MG63 (cell line): ENCODE data around the gene EEF2. TPM values are rescaled to one million over a fixed set of nuclear protein-coding genes. Genes with fewer than 3 reads are reported as not detected.
A peak's percentile ranks its signal among the peaks of the same experiment; 100 is the strongest.

Source experiments
- DNase-seq: peaks from one replicate; pipeline ENCODE4 v3.0.0-alpha.2; 2020
- H3K27me3 ChIP-seq: fragments of 250-450 bp; sonication (Bioruptor Pico); 2 replicates; pipeline ENCODE4 v1.5.1; 2020; ENCODE audit warnings: mild to moderate bottlenecking, moderate library complexity
- H3K36me3 ChIP-seq: fragments of 250-450 bp; sonication (Bioruptor Pico); 2 replicates; pipeline ENCODE4 v1.5.1; 2020; ENCODE audit warnings: mild to moderate bottlenecking, moderate library complexity
- H3K4me3 ChIP-seq: fragments of 250-450 bp; sonication (Bioruptor Pico); 2 replicates; pipeline ENCODE4 v1.5.1; 2020; ENCODE audit warnings: mild to moderate bottlenecking, moderate library complexity
- H3K9me3 ChIP-seq: fragments of 250-450 bp; sonication (Bioruptor Pico); 2 replicates; pipeline ENCODE4 v1.5.1; 2020; ENCODE audit warnings: mild to moderate bottlenecking, moderate library complexity
- total RNA-seq: library from RNA; depleted of rRNA; stranded (reverse); fragments of >200 nt; shearing (Covaris generic); gene quantifications from 2 replicates; pipeline ENCODE4 v1.2.3, GENCODE V29; 2014; ENCODE audit warnings: low replicate concordance; rRNA removed

EEF2 gene
- total RNA-seq: 1,092 and 1,573 TPM in 2 replicates

GRCh38 chr19:3984908-3985642, at the start of gene EEF2:
Gene EEF2 (minus strand): TSS chr19:3985463. CDS start chr19:3985380, 83 bp downstream.
- no peaks in the 10 kb centered on the region for H3K27me3 ChIP-seq
- peaks cover 50% of the 10 kb centered on the region for H3K36me3 ChIP-seq
- peak; percentile 63 for DNase-seq

DNA sequence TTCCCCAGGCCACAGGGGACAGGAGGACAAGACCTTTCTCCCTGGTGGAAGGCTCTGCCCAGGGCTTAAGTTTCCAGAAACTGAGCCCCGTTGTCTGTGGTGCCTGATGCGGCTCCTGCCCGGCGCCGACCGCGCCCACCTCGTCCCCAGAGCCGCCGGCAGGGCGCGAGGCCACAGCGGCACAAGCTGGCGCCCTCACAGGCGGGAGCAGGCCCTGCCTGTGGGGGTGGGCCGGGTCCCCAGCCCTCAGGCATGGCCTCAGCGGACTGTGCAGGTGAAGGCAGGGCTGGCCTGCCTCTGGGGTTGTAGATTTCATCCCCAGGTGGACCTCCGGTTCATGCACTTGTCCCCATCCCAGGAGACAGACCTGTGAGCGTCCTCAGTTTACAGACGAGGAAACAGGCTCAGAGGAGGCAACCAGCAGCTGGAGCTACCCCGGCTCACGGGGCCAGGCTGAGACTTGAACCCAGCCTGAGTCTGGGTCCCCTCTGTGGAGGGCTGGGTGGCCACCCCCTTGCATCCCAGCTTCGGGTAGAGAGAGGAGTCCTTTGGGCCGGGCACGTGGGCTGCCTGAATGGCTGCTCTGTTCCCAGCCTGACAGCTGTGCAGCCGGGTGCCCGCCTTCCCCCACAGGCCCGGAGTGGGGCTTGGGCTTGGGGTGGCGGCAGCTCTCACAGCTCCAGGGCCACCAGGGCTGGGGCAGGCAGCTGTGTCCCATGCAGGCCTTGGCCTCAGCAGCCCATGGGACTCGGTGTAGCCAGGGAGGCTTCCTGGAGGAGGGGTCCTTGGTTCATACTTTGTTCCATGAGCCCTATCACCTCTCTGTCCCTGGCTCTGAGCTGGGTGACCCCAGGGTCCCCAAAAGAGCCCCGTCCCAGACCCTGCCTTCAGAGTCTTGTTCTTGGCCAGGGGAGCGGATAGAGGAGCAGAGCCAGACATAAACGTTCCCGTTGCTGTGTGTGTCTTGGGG, 49.1 kb upstream of the EEF2 start:
- Histone ChIP-seq H3K36me3 (peaks cover 5% of the 10 kb centered on the region; the same call in 1 of the 2 replicates), H3K4me3 (no peak overlapping the region), H3K9me3 (no peaks in the 10 kb centered on the region), H3K27me3 (no peaks in the 10 kb centered on the region)
- no peak for DNase-seq

More at GRCh38 chr19:3984908-3985642, at the start of gene EEF2:
- peak within 1 kb of the TSS; percentile 97 for H3K4me3 ChIP-seq
- no peaks in the 10 kb centered on the region for H3K9me3 ChIP-seq

DNA sequence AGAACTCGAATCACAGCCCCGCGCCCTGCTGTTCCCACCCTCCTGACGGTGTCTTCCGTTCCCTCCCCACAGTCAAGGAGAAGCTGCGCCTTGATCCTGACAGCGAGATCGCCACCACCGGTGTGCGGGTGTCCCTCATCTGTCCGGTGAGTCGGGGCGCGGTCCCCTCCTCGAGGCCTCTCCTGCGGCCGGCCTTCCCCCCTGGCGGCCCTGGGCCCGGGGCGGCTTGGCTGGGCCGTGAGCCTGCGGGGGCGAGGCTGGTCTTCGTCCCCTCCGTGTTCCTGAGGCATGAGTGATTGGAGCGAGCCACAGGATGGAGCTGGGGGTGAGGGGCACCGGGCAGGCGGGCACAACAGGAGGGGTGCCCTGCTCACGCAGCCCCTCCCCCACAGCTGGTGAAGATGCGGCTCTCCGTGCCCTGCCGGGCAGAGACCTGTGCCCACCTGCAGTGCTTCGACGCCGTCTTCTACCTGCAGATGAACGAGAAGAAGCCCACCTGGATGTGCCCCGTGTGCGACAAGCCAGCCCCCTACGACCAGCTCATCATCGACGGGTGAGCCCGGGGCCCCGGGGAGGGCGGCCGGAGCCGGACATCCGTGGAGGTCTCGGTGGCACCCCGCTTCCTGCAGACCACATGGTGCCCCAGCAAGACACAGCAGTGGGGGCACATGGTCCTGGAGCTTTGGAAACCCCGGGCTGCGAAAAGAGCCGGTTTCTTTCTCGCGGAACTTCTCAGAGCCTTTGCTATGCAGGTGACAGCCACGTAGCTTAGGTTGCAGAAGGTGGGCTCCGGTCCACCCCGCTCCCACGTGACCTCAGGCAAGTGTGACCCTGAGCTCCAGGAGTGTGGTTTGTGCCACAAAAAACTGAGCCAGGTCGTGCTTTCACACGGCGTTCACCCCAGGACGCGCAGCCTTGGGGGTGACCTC, 48.0 kb upstream of the EEF2 start:
- peaks cover 5% of the 10 kb centered on the region; the same call in 1 of the 2 replicates for H3K36me3 ChIP-seq
- no peaks in the 10 kb centered on the region for H3K27me3 ChIP-seq
- DNase-seq: no peak
- no peaks in the 10 kb centered on the region for H3K9me3 ChIP-seq
- H3K4me3 ChIP-seq: no peak overlapping the region

DNA sequence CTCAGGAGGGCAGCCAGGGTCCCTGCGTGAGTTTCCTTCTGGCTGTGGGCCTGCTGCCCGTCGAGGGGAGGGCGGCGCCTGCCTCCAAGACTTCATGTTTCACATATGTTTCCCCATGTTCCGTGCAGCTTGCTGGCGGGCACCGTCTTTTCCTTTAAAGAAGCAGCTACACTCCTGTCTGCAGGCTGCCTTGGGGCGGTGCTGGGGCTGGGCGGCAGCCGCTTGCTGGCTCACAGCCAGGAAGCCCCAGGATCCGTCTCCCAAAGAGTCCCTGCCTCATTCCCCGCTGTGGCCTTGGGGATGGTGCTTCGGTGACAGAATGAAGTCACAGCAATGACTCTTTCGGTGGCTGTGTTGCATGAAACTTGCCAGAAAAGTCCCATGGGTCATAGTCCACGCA, 47.2 kb upstream of the EEF2 start:
- no peaks in the 10 kb centered on the region for H3K27me3 ChIP-seq
- peaks cover 5% of the 10 kb centered on the region; the same call in 1 of the 2 replicates for H3K36me3 ChIP-seq
- no peak for DNase-seq
- no peaks in the 10 kb centered on the region for H3K9me3 ChIP-seq
- H3K4me3 ChIP-seq: no peak overlapping the region

GRCh38 chr19:4031420-4031819, 46.2 kb upstream of the EEF2 start:
- Histone ChIP-seq H3K27me3 (no peaks in the 10 kb centered on the region), H3K4me3 (no peak overlapping the region), H3K36me3 (no peaks in the 10 kb centered on the region), H3K9me3 (no peaks in the 10 kb centered on the region)
- no peak for DNase-seq

- Histone ChIP-seq H3K4me3 (no peak overlapping the region), H3K27me3 (no peaks in the 10 kb centered on the region), H3K9me3 (no peaks in the 10 kb centered on the region), H3K36me3 (no peaks in the 10 kb centered on the region)
- no peak for DNase-seq
Measured at GRCh38 chr19:4030981-4031380, 45.7 kb upstream of the EEF2 start.

- no peaks in the 10 kb centered on the region for H3K27me3 ChIP-seq
- H3K9me3 ChIP-seq: no peaks in the 10 kb centered on the region
- no peaks in the 10 kb centered on the region for H3K36me3 ChIP-seq
- no peak for DNase-seq
- no peak overlapping the region for H3K4me3 ChIP-seq
Measured at GRCh38 chr19:4030552-4030951, 45.3 kb upstream of the EEF2 start.

GRCh38 chr19:4029247-4029614, 44.0 kb upstream of the EEF2 start:
- Histone ChIP-seq H3K9me3 (no peaks in the 10 kb centered on the region), H3K27me3 (no peaks in the 10 kb centered on the region), H3K36me3 (no peaks in the 10 kb centered on the region; the same call in 1 of the 2 replicates), H3K4me3 (no peak overlapping the region)
- no peak for DNase-seq

- Histone ChIP-seq H3K9me3 (no peaks in the 10 kb centered on the region), H3K4me3 (no peak overlapping the region), H3K36me3 (no peaks in the 10 kb centered on the region; the same call in 1 of the 2 replicates), H3K27me3 (no peaks in the 10 kb centered on the region)
- DNase-seq: no peak
Measured at GRCh38 chr19:4028334-4029246, 43.3 kb upstream of the EEF2 start.

- no peak for DNase-seq
- Histone ChIP-seq H3K36me3 (no peaks in the 10 kb centered on the region; the same call in 1 of the 2 replicates), H3K27me3 (no peaks in the 10 kb centered on the region), H3K9me3 (no peaks in the 10 kb centered on the region), H3K4me3 (no peak overlapping the region)
Measured at GRCh38 chr19:4027146-4027545, 41.9 kb upstream of the EEF2 start.

- Histone ChIP-seq H3K36me3 (peaks cover 2% of the 10 kb centered on the region), H3K9me3 (no peaks in the 10 kb centered on the region), H3K27me3 (no peaks in the 10 kb centered on the region), H3K4me3 (no peak overlapping the region)
- no peak for DNase-seq
Measured at GRCh38 chr19:4025317-4025716, 40.1 kb upstream of the EEF2 start.

- H3K27me3 ChIP-seq: no peaks in the 10 kb centered on the region
- H3K36me3 ChIP-seq: peaks cover 2% of the 10 kb centered on the region
- no peak for DNase-seq
- no peaks in the 10 kb centered on the region for H3K9me3 ChIP-seq
- H3K4me3 ChIP-seq: no peak overlapping the region
Measured at GRCh38 chr19:4023600-4024398, 38.5 kb upstream of the EEF2 start.

- Histone ChIP-seq H3K36me3 (peaks cover 2% of the 10 kb centered on the region; the same call in 1 of the 2 replicates), H3K4me3 (no peak overlapping the region), H3K27me3 (no peaks in the 10 kb centered on the region), H3K9me3 (no peaks in the 10 kb centered on the region)
- DNase-seq: no peak
Measured at GRCh38 chr19:4019578-4019977, 34.3 kb upstream of the EEF2 start.

GRCh38 chr19:4018775-4019504, 33.7 kb upstream of the EEF2 start:
- Histone ChIP-seq H3K36me3 (peaks cover 2% of the 10 kb centered on the region; the same call in 1 of the 2 replicates), H3K4me3 (no peak overlapping the region), H3K27me3 (no peaks in the 10 kb centered on the region), H3K9me3 (no peaks in the 10 kb centered on the region)
- DNase-seq: no peak
